Nephron (organoid): ENCODE measurements around the gene FBLN5.
"Not testable (repeated sequence)": the region's sequence is repeated elsewhere in the genome, so short reads cannot be mapped to it uniquely, and the experiment has no call there.

Source experiments
- H3K27ac Mint-ChIP-seq, 3 experiments: 2 replicates each; pipeline ENCODE4 v1.8.0; 2020; ENCODE audit warnings: mixed read lengths in 3 of 3, mild to moderate bottlenecking in 2 of 3, moderate library complexity in 1 of 3
- H3K27me3 Mint-ChIP-seq: 2 replicates; pipeline ENCODE4 v1.8.0; 2021; ENCODE audit warnings: low read depth, mild to moderate bottlenecking, moderate library complexity, mixed read lengths
- H3K36me3 Mint-ChIP-seq: 2 replicates; pipeline ENCODE4 v1.8.0; 2020; ENCODE audit warnings: low read depth, mixed read lengths
- H3K4me1 Mint-ChIP-seq: 2 replicates; pipeline ENCODE4 v1.8.0; 2020; ENCODE audit warnings: mixed read lengths
- H3K4me3 Mint-ChIP-seq, 3 experiments: 2 replicates each; pipeline ENCODE4 v1.8.0; 2020; ENCODE audit warnings: mild to moderate bottlenecking in 3 of 3, mixed read lengths in 3 of 3, moderate library complexity in 2 of 3
- H3K9me3 Mint-ChIP-seq: 2 replicates; pipeline ENCODE4 v1.8.0; 2020; ENCODE audit warnings: mixed read lengths
- TF ChIP-seq, protein P1 (sequence below), 3 experiments: fragments of 200-600 bp; sonication (generic); IDR thresholded peaks; one replicate each; pipeline ENCODE4 v1.5.0; 2021; ENCODE audit warnings: antibody characterized with exemption in 3 of 3; ENCODE audit not compliant: unreplicated experiment in 3 of 3

The FBLN5 gene

DNA sequence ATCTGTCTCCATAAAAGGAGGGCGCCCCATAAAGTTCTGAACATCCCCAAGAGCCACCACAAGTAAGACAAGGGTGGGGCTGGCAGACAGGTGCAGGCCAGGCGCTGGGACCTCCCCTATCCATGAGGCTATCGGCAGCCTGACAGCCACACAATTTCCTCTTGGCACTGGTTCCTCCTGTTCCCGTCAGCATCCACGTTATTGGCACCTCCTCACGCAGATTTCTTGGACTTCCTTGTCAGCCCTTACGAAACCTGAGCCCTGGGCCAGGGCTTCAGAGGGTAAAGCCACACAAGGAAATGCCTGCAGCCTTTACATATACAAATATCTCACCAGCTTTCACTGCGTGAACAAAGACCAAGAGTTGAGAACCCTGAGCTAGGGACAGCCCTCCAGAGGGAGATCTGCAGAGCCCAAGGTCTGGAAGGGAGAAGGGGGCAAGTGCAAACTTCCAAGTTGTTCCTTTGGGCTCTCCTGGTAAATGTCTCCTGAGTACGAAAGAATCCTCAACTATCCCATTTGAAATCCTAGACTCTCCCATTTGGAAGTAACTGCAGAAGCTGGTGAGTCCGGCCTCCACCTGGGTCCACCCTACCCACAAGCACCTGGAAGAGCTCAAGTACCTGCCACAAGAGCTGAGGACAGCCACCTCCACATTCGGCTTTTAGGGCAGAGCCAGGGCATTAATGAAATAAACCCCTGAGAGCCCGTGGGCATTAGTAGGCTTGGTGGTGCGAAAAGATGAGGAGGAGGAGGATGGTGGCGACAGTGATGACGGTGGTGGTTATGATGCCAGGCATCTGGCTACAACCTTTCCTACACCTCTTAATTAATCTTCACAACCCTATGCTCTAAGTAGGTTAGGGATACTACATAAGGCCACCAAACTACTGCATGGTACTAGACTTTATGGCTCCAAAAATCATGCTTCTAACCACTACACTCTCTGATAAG lies 74.7 kb downstream of the FBLN5 start:
- peak overlapping the region in 1 of 3 experiments; percentile 15 for H3K27ac Mint-ChIP-seq
- TF ChIP-seq, protein P1, sequence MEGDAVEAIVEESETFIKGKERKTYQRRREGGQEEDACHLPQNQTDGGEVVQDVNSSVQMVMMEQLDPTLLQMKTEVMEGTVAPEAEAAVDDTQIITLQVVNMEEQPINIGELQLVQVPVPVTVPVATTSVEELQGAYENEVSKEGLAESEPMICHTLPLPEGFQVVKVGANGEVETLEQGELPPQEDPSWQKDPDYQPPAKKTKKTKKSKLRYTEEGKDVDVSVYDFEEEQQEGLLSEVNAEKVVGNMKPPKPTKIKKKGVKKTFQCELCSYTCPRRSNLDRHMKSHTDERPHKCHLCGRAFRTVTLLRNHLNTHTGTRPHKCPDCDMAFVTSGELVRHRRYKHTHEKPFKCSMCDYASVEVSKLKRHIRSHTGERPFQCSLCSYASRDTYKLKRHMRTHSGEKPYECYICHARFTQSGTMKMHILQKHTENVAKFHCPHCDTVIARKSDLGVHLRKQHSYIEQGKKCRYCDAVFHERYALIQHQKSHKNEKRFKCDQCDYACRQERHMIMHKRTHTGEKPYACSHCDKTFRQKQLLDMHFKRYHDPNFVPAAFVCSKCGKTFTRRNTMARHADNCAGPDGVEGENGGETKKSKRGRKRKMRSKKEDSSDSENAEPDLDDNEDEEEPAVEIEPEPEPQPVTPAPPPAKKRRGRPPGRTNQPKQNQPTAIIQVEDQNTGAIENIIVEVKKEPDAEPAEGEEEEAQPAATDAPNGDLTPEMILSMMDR (IDR thresholded peaks at IDR 0.05; ENCODE audit: unreplicated experiment in 3 of 3): no peak
- peaks cover 4% of the 10 kb centered on the region for H3K4me1 Mint-ChIP-seq
- no peaks in the 10 kb centered on the region for H3K27me3 Mint-ChIP-seq
- H3K36me3 Mint-ChIP-seq: peaks cover 27% of the 10 kb centered on the region
- H3K4me3 Mint-ChIP-seq: no peak overlapping the region
- H3K9me3 Mint-ChIP-seq: peaks cover 3% of the 10 kb centered on the region

GRCh38 chr14:91872011-91872501 lies 75.4 kb downstream of the FBLN5 start:
- Mint-ChIP-seq H3K4me3 (no peak overlapping the region), H3K36me3 (peaks cover 32% of the 10 kb centered on the region), H3K27me3 (no peaks in the 10 kb centered on the region), H3K9me3 (peaks cover 3% of the 10 kb centered on the region), H3K4me1 (peaks cover 4% of the 10 kb centered on the region), H3K27ac (no peak overlapping the region)
- TF ChIP-seq, protein P1 (IDR thresholded peaks at IDR 0.05; ENCODE audit: unreplicated experiment in 3 of 3): no peak

DNA sequence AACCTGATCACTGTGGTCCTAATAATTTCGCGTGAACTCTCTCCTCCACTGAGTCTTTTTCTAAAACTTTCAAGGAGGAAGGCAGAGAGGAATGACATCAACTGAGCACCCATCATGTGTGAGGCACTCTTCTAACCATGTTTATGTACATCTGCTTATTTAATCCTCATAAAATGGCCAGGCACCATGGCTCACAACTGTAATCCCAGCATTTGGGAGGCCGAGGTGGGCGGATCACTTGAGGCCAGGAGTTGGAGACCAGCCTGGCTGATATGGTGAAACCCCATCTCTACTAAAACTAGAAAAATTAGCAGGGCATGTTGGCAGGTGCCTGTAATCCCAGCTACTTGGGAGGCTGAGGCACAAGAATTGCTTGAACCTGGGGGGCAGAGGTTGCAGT lies 76.1 kb downstream of the FBLN5 start:
- H3K9me3 Mint-ChIP-seq, H3K4me3 Mint-ChIP-seq, H3K27ac Mint-ChIP-seq, H3K4me1 Mint-ChIP-seq, H3K27me3 Mint-ChIP-seq: not testable (repeated sequence)
- peaks cover 32% of the 10 kb centered on the region for H3K36me3 Mint-ChIP-seq

- Mint-ChIP-seq H3K9me3 (peaks cover 3% of the 10 kb centered on the region), H3K27me3 (no peaks in the 10 kb centered on the region), H3K36me3 (peaks cover 29% of the 10 kb centered on the region), H3K4me3 (no peak overlapping the region), H3K27ac (no peak overlapping the region), H3K4me1 (peaks cover 4% of the 10 kb centered on the region)
- TF ChIP-seq, protein P1 (IDR thresholded peaks at IDR 0.05; ENCODE audit: unreplicated experiment in 3 of 3): no peak
Measured at GRCh38 chr14:91870890-91871289, 76.6 kb downstream of the FBLN5 start.

GRCh38 chr14:91870001-91870400 lies 77.5 kb downstream of the FBLN5 start:
- no peak overlapping the region for H3K4me3 Mint-ChIP-seq
- no peak overlapping the region for H3K27ac Mint-ChIP-seq
- peaks cover 3% of the 10 kb centered on the region for H3K9me3 Mint-ChIP-seq
- no peaks in the 10 kb centered on the region for H3K27me3 Mint-ChIP-seq
- TF ChIP-seq, protein P1 (IDR thresholded peaks at IDR 0.05; ENCODE audit: unreplicated experiment in 3 of 3): no peak
- peaks cover 26% of the 10 kb centered on the region for H3K36me3 Mint-ChIP-seq
- peaks cover 4% of the 10 kb centered on the region for H3K4me1 Mint-ChIP-seq

DNA sequence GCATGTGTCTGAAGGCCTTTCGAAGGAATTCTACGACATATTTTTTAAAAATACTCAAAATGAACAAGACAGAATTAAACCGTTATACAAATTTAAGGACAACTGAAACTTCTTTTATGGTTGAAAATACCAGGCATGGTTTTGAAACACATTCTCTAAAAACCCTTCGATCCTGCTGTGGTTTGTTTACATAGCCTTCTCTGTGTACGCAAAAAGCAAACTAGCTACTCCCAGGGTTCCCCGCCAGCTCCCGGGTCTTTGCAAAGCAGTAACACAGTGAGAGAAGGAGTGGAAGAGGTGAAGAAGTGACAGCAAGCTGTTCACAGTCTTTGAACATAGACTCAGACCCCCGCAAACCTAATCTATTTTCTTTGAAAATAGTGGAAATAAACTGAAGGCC lies 77.9 kb downstream of the FBLN5 start:
- H3K4me3 Mint-ChIP-seq: no peak overlapping the region
- H3K27ac Mint-ChIP-seq: no peak overlapping the region
- H3K4me1 Mint-ChIP-seq: peaks cover 4% of the 10 kb centered on the region
- H3K9me3 Mint-ChIP-seq: peaks cover 3% of the 10 kb centered on the region
- TF ChIP-seq, protein P1 (IDR thresholded peaks at IDR 0.05; ENCODE audit: unreplicated experiment in 3 of 3): no peak
- peaks cover 26% of the 10 kb centered on the region for H3K36me3 Mint-ChIP-seq
- H3K27me3 Mint-ChIP-seq: no peaks in the 10 kb centered on the region
